OCI-LY1 (cell line): ENCODE results near the gene VPS41.
"Not testable (repeated sequence)": the region's sequence is repeated elsewhere in the genome, so short reads cannot be mapped to it uniquely, and the experiment has no call there.

ENCODE experiments used
- H2AFZ ChIP-seq: fragments of 200-600 bp; sonication (generic), shearing (Covaris generic); 2 replicates; pipeline ENCODE4 v1.6.0; 2014; ENCODE audit warnings: antibody characterized with exemption, mild to moderate bottlenecking, low read length
- H3F3A ChIP-seq: fragments of 200-600 bp; sonication (generic), shearing (Covaris generic); 2 replicates; pipeline ENCODE4 v1.6.0; 2014; ENCODE audit warnings: mild to moderate bottlenecking, antibody characterized with exemption, low read length, moderate library complexity; ENCODE audit not compliant: insufficient read depth
- H3K27ac ChIP-seq: fragments of 200-600 bp; sonication (generic); 2 replicates; pipeline ENCODE4 v1.5.1; 2014; ENCODE audit warnings: low read length, mixed run types, mild to moderate bottlenecking, low read depth; ENCODE audit not compliant: poor library complexity, severe bottlenecking
- H3K27me3 ChIP-seq: fragments of 200-600 bp; sonication (generic); 2 replicates; pipeline ENCODE4 v1.6.0; 2014; ENCODE audit warnings: antibody characterized with exemption, mild to moderate bottlenecking, low read length, moderate library complexity; ENCODE audit not compliant: insufficient read depth
- H3K36me3 ChIP-seq: fragments of 200-600 bp; sonication (generic); 2 replicates; pipeline ENCODE4 v1.6.1; 2014; ENCODE audit warnings: mild to moderate bottlenecking, antibody characterized with exemption, low read length, moderate library complexity, mixed read lengths; ENCODE audit not compliant: insufficient read depth
- H3K4me1 ChIP-seq: fragments of 200-600 bp; sonication (generic); 2 replicates; pipeline ENCODE4 v1.5.1; 2014; ENCODE audit warnings: mild to moderate bottlenecking, low read length, moderate library complexity; ENCODE audit not compliant: insufficient read depth, severe bottlenecking
- H3K4me2 ChIP-seq: fragments of 200-600 bp; sonication (generic), shearing (Covaris generic); 2 replicates; pipeline ENCODE4 v1.6.1; 2014; ENCODE audit warnings: low read length
- H3K4me3 ChIP-seq: fragments of 200-600 bp; sonication (generic); 2 replicates; pipeline ENCODE4 v1.5.1; 2014; ENCODE audit warnings: low read length, low read depth, mild to moderate bottlenecking, mixed read lengths; ENCODE audit not compliant: poor library complexity, severe bottlenecking
- H3K79me2 ChIP-seq: fragments of 200-600 bp; shearing (Covaris generic); 2 replicates; pipeline ENCODE4 v1.6.1; 2016; ENCODE audit warnings: mixed run types, low read length, mixed read lengths; ENCODE audit not compliant: insufficient read depth
- H3K9ac ChIP-seq: fragments of 200-600 bp; sonication (generic), shearing (Covaris generic); 2 replicates; pipeline ENCODE4 v1.6.1; 2014; ENCODE audit warnings: mild to moderate bottlenecking, low read length, mixed read lengths
- H3K9me2 ChIP-seq: fragments of 200-600 bp; sonication (generic), shearing (Covaris generic); 2 replicates; pipeline ENCODE4 v1.6.1; 2014; ENCODE audit warnings: low read depth, mild to moderate bottlenecking, low read length, mixed read lengths
- H3K9me3 ChIP-seq: fragments of 200-600 bp; shearing (Covaris generic); 2 replicates; pipeline ENCODE4 v1.6.1; 2014; ENCODE audit warnings: low read length, mixed read lengths
- H4K20me1 ChIP-seq: fragments of 200-600 bp; sonication (generic), shearing (Covaris generic); 2 replicates; pipeline ENCODE4 v1.6.0; 2016; ENCODE audit warnings: mild to moderate bottlenecking, low read length; ENCODE audit not compliant: insufficient read depth
- CTCF ChIP-seq: fragments of 200-600 bp; sonication (generic), shearing (Covaris generic); IDR thresholded peaks from 2 replicates; pipeline ENCODE4 v1.5.1; 2017; ENCODE audit warnings: mild to moderate bottlenecking, antibody characterized with exemption, low read length, moderate library complexity, mixed read lengths
- EZH2 ChIP-seq: fragments of 200-600 bp; sonication (generic), shearing (Covaris generic); IDR thresholded peaks from 2 replicates; pipeline ENCODE4 v1.8.0; 2017; ENCODE audit warnings: borderline replicate concordance, mixed run types, mild to moderate bottlenecking, antibody characterized with exemption, low read length, moderate library complexity, mixed read lengths

VPS41 gene

GRCh38 chr7:38953227-38953626 lies 44.2 kb upstream of the VPS41 start:
- no peaks in the 10 kb centered on the region for H3K79me2 ChIP-seq
- H2AFZ ChIP-seq: no peak overlapping the region
- H3K4me3 ChIP-seq: no peak overlapping the region
- H3K4me2 ChIP-seq: no peak overlapping the region
- no peak overlapping the region for H3K9ac ChIP-seq
- no peaks in the 10 kb centered on the region for H3K9me2 ChIP-seq
- no peaks in the 10 kb centered on the region for H3K4me1 ChIP-seq
- no peaks in the 10 kb centered on the region for H3K36me3 ChIP-seq
- H4K20me1 ChIP-seq: no peaks in the 10 kb centered on the region
- H3F3A ChIP-seq: no peaks in the 10 kb centered on the region
- no peak overlapping the region for H3K27ac ChIP-seq
- H3K27me3 ChIP-seq: no peaks in the 10 kb centered on the region
- TF ChIP-seq CTCF: no peak
- no peak for TF ChIP-seq EZH2
- no peaks in the 10 kb centered on the region for H3K9me3 ChIP-seq

- H3F3A ChIP-seq: no peaks in the 10 kb centered on the region
- H3K79me2 ChIP-seq: no peaks in the 10 kb centered on the region
- no peak overlapping the region for H3K27ac ChIP-seq
- no peak overlapping the region for H3K9ac ChIP-seq
- no peaks in the 10 kb centered on the region for H3K36me3 ChIP-seq
- H3K4me3 ChIP-seq: no peak overlapping the region
- TF ChIP-seq EZH2: no peak
- TF ChIP-seq CTCF: no peak
- H3K4me2 ChIP-seq: no peak overlapping the region
- no peaks in the 10 kb centered on the region for H3K9me3 ChIP-seq
- no peaks in the 10 kb centered on the region for H4K20me1 ChIP-seq
- no peaks in the 10 kb centered on the region for H3K9me2 ChIP-seq
- H3K27me3 ChIP-seq: no peaks in the 10 kb centered on the region
- no peak overlapping the region for H2AFZ ChIP-seq
- no peaks in the 10 kb centered on the region for H3K4me1 ChIP-seq
Measured at GRCh38 chr7:38951213-38951612, 42.2 kb upstream of the VPS41 start.

- Histone ChIP-seq H3K9me3 (no peaks in the 10 kb centered on the region), H3K27me3 (no peaks in the 10 kb centered on the region), H3K27ac (no peak overlapping the region), H3K4me1 (no peaks in the 10 kb centered on the region), H3K9ac (no peak overlapping the region), H2AFZ (no peak overlapping the region), H3K4me2 (no peak overlapping the region), H3K79me2 (no peaks in the 10 kb centered on the region), H3F3A (no peaks in the 10 kb centered on the region), H3K4me3 (no peak overlapping the region), H4K20me1 (no peaks in the 10 kb centered on the region), H3K9me2 (no peaks in the 10 kb centered on the region), H3K36me3 (no peaks in the 10 kb centered on the region)
- no peak for TF ChIP-seq EZH2
- no peak for TF ChIP-seq CTCF
Measured at GRCh38 chr7:38950309-38950708, 41.3 kb upstream of the VPS41 start.

- H4K20me1 ChIP-seq, H3K9me3 ChIP-seq, H3K9ac ChIP-seq, H3K9me2 ChIP-seq, H2AFZ ChIP-seq, H3K4me3 ChIP-seq, H3K27me3 ChIP-seq, H3K79me2 ChIP-seq, H3K36me3 ChIP-seq, H3K4me1 ChIP-seq, H3F3A ChIP-seq, H3K27ac ChIP-seq, H3K4me2 ChIP-seq: not testable (repeated sequence)
Measured at GRCh38 chr7:38947541-38947940, 38.5 kb upstream of the VPS41 start.
